Thyroid gland (tissue), 4 donors: ENCODE measurements around the gene C10orf90.

Experiments
- POLR2A ChIP-seq, 2 donors: fragments of 450-650 bp; IDR thresholded peaks; one replicate each; pipeline ENCODE4 v1.6.1; 2017; ENCODE audit warnings: antibody characterized with exemption in 2 of 2, mild to moderate bottlenecking in 2 of 2, moderate library complexity in 1 of 2
- TF ChIP-seq, protein P1 (sequence below), 6 experiments: fragments of 200-600 bp in 3 of 6; fragments of 450-650 bp in 3 of 6; sonication (generic) in 3 of 6; IDR thresholded peaks; one replicate each; pipeline ENCODE4 v1.5.1; 2016 to 2019; ENCODE audit warnings: antibody characterized with exemption in 6 of 6, mild to moderate bottlenecking in 2 of 6, inconsistent platforms in 1 of 6, moderate library complexity in 1 of 6

GRCh38 chr10:126468467-126468866, 202.0 kb downstream of the C10orf90 start:
- TF ChIP-seq, protein P1, sequence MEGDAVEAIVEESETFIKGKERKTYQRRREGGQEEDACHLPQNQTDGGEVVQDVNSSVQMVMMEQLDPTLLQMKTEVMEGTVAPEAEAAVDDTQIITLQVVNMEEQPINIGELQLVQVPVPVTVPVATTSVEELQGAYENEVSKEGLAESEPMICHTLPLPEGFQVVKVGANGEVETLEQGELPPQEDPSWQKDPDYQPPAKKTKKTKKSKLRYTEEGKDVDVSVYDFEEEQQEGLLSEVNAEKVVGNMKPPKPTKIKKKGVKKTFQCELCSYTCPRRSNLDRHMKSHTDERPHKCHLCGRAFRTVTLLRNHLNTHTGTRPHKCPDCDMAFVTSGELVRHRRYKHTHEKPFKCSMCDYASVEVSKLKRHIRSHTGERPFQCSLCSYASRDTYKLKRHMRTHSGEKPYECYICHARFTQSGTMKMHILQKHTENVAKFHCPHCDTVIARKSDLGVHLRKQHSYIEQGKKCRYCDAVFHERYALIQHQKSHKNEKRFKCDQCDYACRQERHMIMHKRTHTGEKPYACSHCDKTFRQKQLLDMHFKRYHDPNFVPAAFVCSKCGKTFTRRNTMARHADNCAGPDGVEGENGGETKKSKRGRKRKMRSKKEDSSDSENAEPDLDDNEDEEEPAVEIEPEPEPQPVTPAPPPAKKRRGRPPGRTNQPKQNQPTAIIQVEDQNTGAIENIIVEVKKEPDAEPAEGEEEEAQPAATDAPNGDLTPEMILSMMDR (IDR thresholded peaks at IDR 0.05): no peak
- TF ChIP-seq POLR2A (IDR thresholded peaks at IDR 0.05): no peak
